Esophagus muscularis mucosa (tissue), 3 donors: ENCODE data around the gene TCP10L.

Experiments
- CTCF ChIP-seq, 3 experiments: fragments of 200-600 bp in 2 of 3; fragments of 450-650 bp in 1 of 3; sonication (generic) in 2 of 3; IDR thresholded peaks; one replicate each; pipeline ENCODE4 v1.5.1; 2017 to 2019; ENCODE audit warnings: antibody characterized with exemption in 3 of 3, mild to moderate bottlenecking in 2 of 3, moderate library complexity in 1 of 3
- POLR2A ChIP-seq: fragments of 450-650 bp; IDR thresholded peaks from one replicate; pipeline ENCODE4 v1.6.1; 2017; ENCODE audit warnings: antibody characterized with exemption, moderate library complexity, mild to moderate bottlenecking, low read depth
- POLR2AphosphoS5 ChIP-seq, 2 donors: sonication (generic); formaldehyde crosslinking; IDR thresholded peaks; one replicate each; pipeline ENCODE4 v1.6.1; 2017; ENCODE audit warnings: antibody characterized with exemption in 2 of 2

- TF ChIP-seq POLR2AphosphoS5 (IDR thresholded peaks at IDR 0.05) (no peak), CTCF (IDR thresholded peaks at IDR 0.05) (no peak), POLR2A (no peak)
Measured at GRCh38 chr21:32533053-32533452, 52.3 kb downstream of the TCP10L start.
